DOHH2 (cell line): ENCODE data around the gene RNF125.

Source experiments
- EZH2phosphoT487 ChIP-seq: fragments of 200-600 bp; sonication (generic); IDR thresholded peaks from 2 replicates; pipeline ENCODE4 v1.6.1; 2017; ENCODE audit warnings: borderline replicate concordance, mild to moderate bottlenecking, antibody characterized with exemption, low read length, moderate library complexity, mixed read lengths
- TF ChIP-seq, protein P1 (sequence below): fragments of 200-600 bp; sonication (generic); IDR thresholded peaks from one replicate; pipeline ENCODE4 v1.5.1; 2014; ENCODE audit warnings: antibody characterized with exemption, mild to moderate bottlenecking, low read depth, low read length; ENCODE audit not compliant: poor library complexity, severe bottlenecking

DNA sequence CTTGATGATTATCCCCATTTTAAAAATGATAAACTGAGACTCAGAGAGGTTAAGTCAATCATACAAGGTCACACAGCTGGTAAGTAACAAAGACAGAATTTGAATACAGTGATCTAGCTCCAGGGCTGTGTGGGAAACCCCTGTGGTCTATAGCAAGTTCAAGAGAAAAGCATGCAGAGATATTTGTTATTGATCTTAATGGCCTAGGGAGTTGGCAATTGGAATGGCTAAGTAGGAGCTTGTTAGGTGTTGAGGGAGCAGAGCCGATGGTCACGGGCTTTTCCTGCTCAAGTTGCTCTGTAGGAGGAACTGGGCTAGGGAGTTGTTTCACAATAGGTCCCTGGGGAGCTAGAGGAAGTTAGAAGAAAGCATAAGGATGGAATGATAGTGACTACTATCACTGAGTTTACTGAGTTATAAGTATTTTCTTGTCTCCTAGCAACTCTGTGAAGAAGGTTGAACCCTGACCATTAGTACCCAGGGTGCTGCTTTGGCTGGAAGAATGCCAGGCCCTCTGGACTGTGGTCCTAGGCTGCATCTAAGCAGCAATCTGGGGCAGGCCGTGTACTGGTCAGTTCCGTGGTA, 30.0 kb downstream of the RNF125 start:
- TF ChIP-seq, protein P1, sequence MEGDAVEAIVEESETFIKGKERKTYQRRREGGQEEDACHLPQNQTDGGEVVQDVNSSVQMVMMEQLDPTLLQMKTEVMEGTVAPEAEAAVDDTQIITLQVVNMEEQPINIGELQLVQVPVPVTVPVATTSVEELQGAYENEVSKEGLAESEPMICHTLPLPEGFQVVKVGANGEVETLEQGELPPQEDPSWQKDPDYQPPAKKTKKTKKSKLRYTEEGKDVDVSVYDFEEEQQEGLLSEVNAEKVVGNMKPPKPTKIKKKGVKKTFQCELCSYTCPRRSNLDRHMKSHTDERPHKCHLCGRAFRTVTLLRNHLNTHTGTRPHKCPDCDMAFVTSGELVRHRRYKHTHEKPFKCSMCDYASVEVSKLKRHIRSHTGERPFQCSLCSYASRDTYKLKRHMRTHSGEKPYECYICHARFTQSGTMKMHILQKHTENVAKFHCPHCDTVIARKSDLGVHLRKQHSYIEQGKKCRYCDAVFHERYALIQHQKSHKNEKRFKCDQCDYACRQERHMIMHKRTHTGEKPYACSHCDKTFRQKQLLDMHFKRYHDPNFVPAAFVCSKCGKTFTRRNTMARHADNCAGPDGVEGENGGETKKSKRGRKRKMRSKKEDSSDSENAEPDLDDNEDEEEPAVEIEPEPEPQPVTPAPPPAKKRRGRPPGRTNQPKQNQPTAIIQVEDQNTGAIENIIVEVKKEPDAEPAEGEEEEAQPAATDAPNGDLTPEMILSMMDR = no peak
- TF ChIP-seq EZH2phosphoT487 = no peak
